Suprapubic skin (tissue), 3 donors: ENCODE data around the gene HSPA1B.

Experiments used
- CTCF ChIP-seq, 2 donors: fragments of 200-600 bp in 1 of 2; fragments of 450-650 bp in 1 of 2; sonication (generic) in 1 of 2; IDR thresholded peaks; one replicate each; pipeline ENCODE4 v1.5.1; 2016 to 2019; ENCODE audit warnings: antibody characterized with exemption in 2 of 2, mild to moderate bottlenecking in 1 of 2, moderate library complexity in 1 of 2
- POLR2AphosphoS5 ChIP-seq, 3 donors: sonication (generic); formaldehyde crosslinking; IDR thresholded peaks; one replicate each; pipeline ENCODE4 v1.6.1; 2017; ENCODE audit warnings: antibody characterized with exemption in 3 of 3

- TF ChIP-seq CTCF (IDR thresholded peaks at IDR 0.05): no peak
- no peak for TF ChIP-seq POLR2AphosphoS5 (IDR thresholded peaks at IDR 0.05)
Observed at GRCh38 chr6:31879143-31879542, 51.6 kb downstream of the HSPA1B start.
